Measurements from ENCODE around the gene SLC27A2.
"Not testable (repeated sequence)": the region's sequence is repeated elsewhere in the genome, so short reads cannot be mapped to it uniquely, and the experiment has no call there.

The SLC27A2 gene

GRCh38 chr15:50181969-50182218 lies at the start of gene SLC27A2:
Gene SLC27A2 (plus strand): TSS chr15:50182196. CDS start chr15:50182428, 232 bp downstream.
- no peak for DNase-seq

GRCh38 chr15:50132251-50132984 lies 49.6 kb upstream of the SLC27A2 start:
- not testable (repeated sequence) for DNase-seq

GRCh38 chr15:50134524-50135024 lies 47.4 kb upstream of the SLC27A2 start:
- no peak for DNase-seq

GRCh38 chr15:50135031-50135551 lies 46.9 kb upstream of the SLC27A2 start:
- peak; percentile 57 for DNase-seq

- peak; percentile 68 for DNase-seq
Observed at GRCh38 chr15:50137330-50137761, 44.6 kb upstream of the SLC27A2 start.

- no peak for DNase-seq
Observed at GRCh38 chr15:50137893-50138292, 44.1 kb upstream of the SLC27A2 start.

- no peak for DNase-seq
Observed at GRCh38 chr15:50138391-50138790, 43.6 kb upstream of the SLC27A2 start.

- DNase-seq = no peak
Observed at GRCh38 chr15:50140098-50140497, 41.9 kb upstream of the SLC27A2 start.

- DNase-seq = no peak
Observed at GRCh38 chr15:50140983-50141382, 41.0 kb upstream of the SLC27A2 start.

- no peak for DNase-seq
Observed at GRCh38 chr15:50141856-50142255, 40.1 kb upstream of the SLC27A2 start.

- DNase-seq = no peak
Observed at GRCh38 chr15:50143255-50143860, 38.6 kb upstream of the SLC27A2 start.

GRCh38 chr15:50144341-50145120 lies 37.5 kb upstream of the SLC27A2 start:
- DNase-seq = no peak

GRCh38 chr15:50145451-50145872 lies 36.5 kb upstream of the SLC27A2 start:
- DNase-seq = no peak

GRCh38 chr15:50146632-50147031 lies 35.4 kb upstream of the SLC27A2 start:
- DNase-seq = no peak

- DNase-seq = no peak
Observed at GRCh38 chr15:50148362-50148963, 33.5 kb upstream of the SLC27A2 start.

GRCh38 chr15:50149090-50149489 lies 32.9 kb upstream of the SLC27A2 start:
- no peak for DNase-seq

GRCh38 chr15:50150349-50150748 lies 31.6 kb upstream of the SLC27A2 start:
- DNase-seq = no peak

GRCh38 chr15:50150851-50151250 lies 31.1 kb upstream of the SLC27A2 start:
- DNase-seq = no peak

- DNase-seq = no peak
Observed at GRCh38 chr15:50151476-50151875, 30.5 kb upstream of the SLC27A2 start.

- DNase-seq = not testable (repeated sequence)
Observed at GRCh38 chr15:50158236-50158635, 23.8 kb upstream of the SLC27A2 start.

GRCh38 chr15:50162969-50163718 lies 18.9 kb upstream of the SLC27A2 start:
- no peak for DNase-seq

GRCh38 chr15:50163719-50164410 lies 18.1 kb upstream of the SLC27A2 start:
- no peak for DNase-seq
